HepG2 (cell line): ENCODE measurements around the gene UBALD1.

Source experiments
- EHMT2 ChIP-seq: fragments of 200-600 bp; sonication (generic); IDR thresholded peaks from 2 replicates; pipeline ENCODE4 v1.7.0; 2017; ENCODE audit warnings: antibody characterized with exemption, low read depth, low read length, borderline replicate concordance
- MEF2D ChIP-seq: sonication (generic); formaldehyde crosslinking; IDR thresholded peaks from 2 replicates; pipeline ENCODE4 v1.5.1; 2020; ENCODE audit warnings: mild to moderate bottlenecking, missing genetic modification reagents

DNA sequence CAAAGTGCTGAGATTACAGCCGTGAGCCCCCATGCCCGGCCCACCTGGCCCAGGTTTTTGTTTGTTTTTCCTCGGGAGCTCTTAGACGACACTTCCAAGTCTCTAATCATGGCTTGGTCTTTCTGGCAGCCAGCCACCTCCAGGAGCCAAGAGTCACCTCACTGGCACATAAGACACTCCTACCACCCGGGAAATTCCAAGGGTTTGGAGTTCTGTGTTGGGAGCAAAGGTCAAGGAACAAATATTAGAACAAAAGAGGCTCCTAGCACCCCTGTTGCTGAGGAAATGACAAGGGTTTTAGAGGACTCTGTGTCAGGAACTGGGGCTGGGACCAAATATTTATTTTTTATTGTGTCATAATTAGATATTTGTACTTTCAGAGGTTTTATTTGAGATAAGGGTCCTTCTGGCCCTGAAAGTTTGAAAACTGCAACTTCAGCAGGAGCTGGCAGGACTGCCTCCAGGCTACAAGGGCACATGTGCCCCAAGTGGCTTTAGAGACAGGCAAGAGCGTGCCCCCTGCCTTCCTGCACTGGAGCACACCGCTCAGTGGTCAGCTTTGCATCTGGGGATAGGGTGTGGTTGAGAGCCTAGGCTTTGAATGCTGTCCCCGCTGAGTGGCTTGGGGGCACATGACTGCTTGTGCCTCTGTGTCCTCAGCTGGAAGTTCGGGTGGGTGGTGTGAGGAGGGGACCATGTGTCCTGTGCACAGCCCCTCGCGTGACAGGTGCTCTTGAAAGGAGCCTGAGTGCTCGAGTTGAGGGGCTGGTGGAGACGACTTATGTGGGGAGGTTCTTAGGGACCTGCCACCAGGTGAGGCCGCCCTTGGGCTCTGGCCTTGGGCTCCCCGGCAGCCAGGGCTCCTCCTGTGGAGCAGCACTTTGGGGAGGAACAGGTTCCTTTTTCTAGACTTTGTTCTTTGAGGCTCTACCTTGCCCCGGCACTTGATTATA is 39.6 kb upstream of the UBALD1 start:
- TF ChIP-seq EHMT2: no peak
- no peak for TF ChIP-seq MEF2D (CRISPR knock-in tag)
